GM12874 (cell line): Measurements from ENCODE around the gene ASF1A.

Experiments used
- TF ChIP-seq, protein P1 (sequence below): IDR thresholded peaks from 2 replicates; pipeline ENCODE4 v1.5.1; 2011; ENCODE audit warnings: low read depth, mild to moderate bottlenecking, control low read depth, low read length, moderate library complexity; ENCODE audit not compliant: insufficient read depth

Gene ASF1A

DNA sequence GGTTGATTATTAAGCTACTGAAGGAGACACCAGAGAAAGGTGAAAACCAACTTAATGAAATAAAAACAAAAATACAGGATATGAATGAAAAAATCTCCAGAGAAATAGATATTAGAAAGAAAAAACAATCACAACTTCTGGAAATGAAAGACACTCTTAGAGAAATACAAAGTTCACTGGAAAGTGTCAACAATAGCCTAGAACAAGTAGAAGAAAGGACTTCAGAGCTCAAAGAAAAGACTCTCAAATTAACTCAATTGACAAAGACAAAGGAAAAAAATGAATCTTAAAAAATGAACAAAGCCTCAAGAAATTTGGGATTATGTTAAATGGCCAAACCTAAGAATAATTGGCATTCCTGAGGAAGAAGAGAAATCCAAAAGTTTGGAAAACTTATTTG, 51.3 kb downstream of the ASF1A start:
- TF ChIP-seq, protein P1, sequence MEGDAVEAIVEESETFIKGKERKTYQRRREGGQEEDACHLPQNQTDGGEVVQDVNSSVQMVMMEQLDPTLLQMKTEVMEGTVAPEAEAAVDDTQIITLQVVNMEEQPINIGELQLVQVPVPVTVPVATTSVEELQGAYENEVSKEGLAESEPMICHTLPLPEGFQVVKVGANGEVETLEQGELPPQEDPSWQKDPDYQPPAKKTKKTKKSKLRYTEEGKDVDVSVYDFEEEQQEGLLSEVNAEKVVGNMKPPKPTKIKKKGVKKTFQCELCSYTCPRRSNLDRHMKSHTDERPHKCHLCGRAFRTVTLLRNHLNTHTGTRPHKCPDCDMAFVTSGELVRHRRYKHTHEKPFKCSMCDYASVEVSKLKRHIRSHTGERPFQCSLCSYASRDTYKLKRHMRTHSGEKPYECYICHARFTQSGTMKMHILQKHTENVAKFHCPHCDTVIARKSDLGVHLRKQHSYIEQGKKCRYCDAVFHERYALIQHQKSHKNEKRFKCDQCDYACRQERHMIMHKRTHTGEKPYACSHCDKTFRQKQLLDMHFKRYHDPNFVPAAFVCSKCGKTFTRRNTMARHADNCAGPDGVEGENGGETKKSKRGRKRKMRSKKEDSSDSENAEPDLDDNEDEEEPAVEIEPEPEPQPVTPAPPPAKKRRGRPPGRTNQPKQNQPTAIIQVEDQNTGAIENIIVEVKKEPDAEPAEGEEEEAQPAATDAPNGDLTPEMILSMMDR = no peak

DNA sequence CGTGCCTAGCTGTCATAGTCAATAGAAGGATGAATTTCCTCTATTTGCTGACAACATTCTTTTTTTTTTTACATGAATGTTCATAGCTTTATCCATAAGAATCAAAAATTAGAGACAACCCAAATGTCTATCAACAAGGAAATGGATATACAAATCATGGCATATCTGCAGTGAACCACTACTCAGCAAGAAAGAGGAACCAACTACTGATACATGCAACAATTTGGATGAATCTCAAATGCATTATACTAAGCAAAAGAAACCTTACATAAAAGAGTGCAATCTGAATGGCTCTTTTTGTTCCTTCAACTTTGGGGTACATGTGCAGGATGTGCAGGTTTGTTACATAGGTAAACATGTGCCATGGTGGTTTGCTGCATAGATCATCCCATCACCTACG, 58.7 kb downstream of the ASF1A start:
- TF ChIP-seq, protein P1 = no peak

DNA sequence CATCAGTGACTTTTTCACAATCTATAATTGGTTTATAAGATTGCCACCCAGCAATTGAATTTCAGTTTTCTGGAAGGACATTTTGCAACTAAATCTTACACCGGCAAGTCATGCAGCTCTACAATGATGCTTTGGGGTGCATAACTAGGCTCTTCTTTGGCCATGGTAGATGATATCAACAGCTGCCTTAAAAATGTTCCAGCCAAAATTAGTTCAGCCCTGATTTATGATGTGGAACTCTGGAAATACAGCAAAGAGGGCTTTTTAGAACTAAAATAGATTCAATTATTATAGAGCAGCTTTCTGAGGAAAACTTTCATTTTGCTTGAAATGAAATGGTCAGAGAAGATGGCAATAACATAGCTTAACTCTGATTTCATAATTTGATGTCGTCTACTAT, 59.4 kb downstream of the ASF1A start:
- TF ChIP-seq, protein P1 = no peak
